Measurements from ENCODE around the gene GPR3. TPM values are rescaled to one million over a fixed set of nuclear protein-coding genes. Genes with fewer than 3 reads are reported as not detected.

GPR3 gene
- total RNA-seq, 1 experiment from 2014 or later: 0.95 TPM

- ChIA-PET POLR2A (no interaction called here), CTCF (interaction anchor here (0.8 to 1.1 kb wide), 2 partner anchors 27 to 213 kb away, joined by 4 to 5 read pairs; no protein-coding TSS in a partner anchor)
- in situ Hi-C loops (cut with HindIII; ENCODE audit: low pct_unique_long_range_greater_than_20kb, low sequenced_read_pairs) (no loop called here), intact Hi-C loops (cut with micrococcal nuclease; ENCODE audit: unreplicated experiment) (loop anchor here (2.0 to 10.0 kb wide), 3 partner anchors 93 to 271 kb away; no protein-coding TSS in a partner anchor)
- H3K27ac ChIP-seq (ENCODE audit: low read length): no peak overlapping the region
- ATAC-seq (no peak), DNase-seq (ENCODE audit: low read depth, low spot score) (no peak)
- no TSS peak for BruUV-seq (replicated peaks)
- H3K4me3 ChIP-seq (ENCODE audit: low read depth in 2 of 2, low read length in 2 of 2): no peak overlapping the region; a peak in 1 of 4 replicates
- H3K36me3 ChIP-seq (ENCODE audit: control insufficient read depth, insufficient read depth, low read length): no peaks in the 10 kb centered on the region
- H3K4me1 ChIP-seq (ENCODE audit: control insufficient read depth, insufficient read depth, low read length): peaks cover 6% of the 10 kb centered on the region
- no peak for TF ChIP-seq CTCF (IDR thresholded peaks at IDR 0.05)
- no peak for TF ChIP-seq TCF7L2 (IDR thresholded peaks at IDR 0.05; ENCODE audit: low read depth, low read length)
- no peak for TF ChIP-seq POLR2AphosphoS5 (IDR thresholded peaks at IDR 0.05; ENCODE audit: low read depth, low read length)
- TF ChIP-seq REST (IDR thresholded peaks at IDR 0.05; ENCODE audit: insufficient read depth in 1 of 2, low read depth in 2 of 2, low read length in 1 of 2): no peak
- H3K27me3 ChIP-seq (ENCODE audit: control insufficient read depth, insufficient read depth, low read length): no peaks in the 10 kb centered on the region
- H3K9me3 ChIP-seq (ENCODE audit: control insufficient read depth, insufficient read depth, low read depth, low read length): no peaks in the 10 kb centered on the region
These were observed 1.3 kb downstream of the GPR3 start for GRCh38 chr1:27393641-27394281.

GRCh38 chr1:27394282-27394658 lies 1.8 kb downstream of the GPR3 start:
- ATAC-seq: no peak
- H3K27ac ChIP-seq (ENCODE audit: low read length): no peak overlapping the region
- BruUV-seq (replicated peaks): no TSS peak
- H3K4me3 ChIP-seq (ENCODE audit: low read depth in 2 of 2, low read length in 2 of 2): no peak overlapping the region
- in situ Hi-C loops (cut with HindIII; ENCODE audit: low pct_unique_long_range_greater_than_20kb, low sequenced_read_pairs) (no loop called here), intact Hi-C loops (cut with micrococcal nuclease; ENCODE audit: unreplicated experiment) (loop anchor here (2.0 to 10.0 kb wide), 3 partner anchors 93 to 271 kb away; no protein-coding TSS in a partner anchor)
- H3K36me3 ChIP-seq (ENCODE audit: control insufficient read depth, insufficient read depth, low read length): no peaks in the 10 kb centered on the region
- POLR2A ChIA-PET: no interaction called here
- no peaks in the 10 kb centered on the region for H3K9me3 ChIP-seq (ENCODE audit: control insufficient read depth, insufficient read depth, low read depth, low read length)
- CTCF ChIA-PET: interaction anchor here (0.6 to 1.5 kb wide), 7 partner anchors 28 to 343 kb away, joined by 3 to 9 read pairs (median 5); no protein-coding TSS in a partner anchor
- H3K27me3 ChIP-seq (ENCODE audit: control insufficient read depth, insufficient read depth, low read length): no peaks in the 10 kb centered on the region
- TF ChIP-seq POLR2AphosphoS5 (IDR thresholded peaks at IDR 0.05; ENCODE audit: low read depth, low read length) (no peak), TCF7L2 (IDR thresholded peaks at IDR 0.05; ENCODE audit: low read depth, low read length) (no peak), REST (IDR thresholded peaks at IDR 0.05; ENCODE audit: insufficient read depth in 1 of 2, low read depth in 2 of 2, low read length in 1 of 2) (no peak), CTCF (IDR thresholded peaks at IDR 0.05) (no peak), SIN3A (IDR thresholded peaks at IDR 0.05; ENCODE audit: borderline replicate concordance, insufficient read depth, low read depth, low read length) (no peak)
- H3K4me1 ChIP-seq (ENCODE audit: control insufficient read depth, insufficient read depth, low read length): peaks cover 6% of the 10 kb centered on the region
- no peak for DNase-seq (ENCODE audit: low read depth, low spot score)

Data from Panc1 (cell line).